NT2/D1 (cell line): ENCODE data around the gene NOX5.

ENCODE experiments used
- SUZ12 ChIP-seq: IDR thresholded peaks from 2 replicates; pipeline ENCODE4 v1.6.1; 2011; ENCODE audit not compliant: insufficient read length, insufficient read depth; ENCODE audit errors: extremely low read depth
- YY1 ChIP-seq: IDR thresholded peaks from 2 replicates; pipeline ENCODE4 v1.6.1; 2011; ENCODE audit not compliant: insufficient read length, insufficient read depth
- ZNF274 ChIP-seq: IDR thresholded peaks from 2 replicates; pipeline ENCODE4 v1.6.1; 2011; ENCODE audit warnings: mild to moderate bottlenecking, low read depth, low read length

- TF ChIP-seq ZNF274 (no peak), YY1 (no peak), SUZ12 (no peak)
These were observed 67.0 kb downstream of the NOX5 start for GRCh38 chr15:69081310-69082004.
